Mesodermal cell (in vitro differentiated cells): Measurements from ENCODE around the gene HMGB2.

Experiments used
- H3K27ac ChIP-seq: 2 replicates; pipeline ENCODE4 v1.7.0; 2013; ENCODE audit warnings: mild to moderate bottlenecking, low read depth, low read length, moderate library complexity; ENCODE audit not compliant: severe bottlenecking
- H3K36me3 ChIP-seq: 2 replicates; pipeline ENCODE4 v1.7.1; 2013; ENCODE audit warnings: mild to moderate bottlenecking, low read length, moderate library complexity; ENCODE audit not compliant: control insufficient read depth, insufficient read depth
- H3K4me1 ChIP-seq: one replicate; pipeline ENCODE4 v1.7.1; 2013; ENCODE audit warnings: mild to moderate bottlenecking, low read length; ENCODE audit not compliant: insufficient read depth, control insufficient read depth, poor library complexity, severe bottlenecking
- H3K4me3 ChIP-seq: 2 replicates; pipeline ENCODE4 v1.7.0; 2013; ENCODE audit warnings: low read length, control low read depth, mild to moderate bottlenecking; ENCODE audit not compliant: insufficient read depth, poor library complexity, severe bottlenecking; ENCODE audit errors: extremely low read depth
- H3K9me3 ChIP-seq: 2 replicates; pipeline ENCODE4 v1.7.1; 2013; ENCODE audit warnings: mild to moderate bottlenecking, low read length, moderate library complexity; ENCODE audit not compliant: control insufficient read depth
- WGBS, 2 experiments: methylation state at CpG; one replicate each; pipeline ENCODE4 v1.1.5; 2013; ENCODE audit warnings: missing lambda C conversion rate in 2 of 2; ENCODE audit not compliant: insufficient coverage in 2 of 2; 5-methylcytosine and 5-hydroxymethylcytosine counted together

HMGB2 gene

DNA sequence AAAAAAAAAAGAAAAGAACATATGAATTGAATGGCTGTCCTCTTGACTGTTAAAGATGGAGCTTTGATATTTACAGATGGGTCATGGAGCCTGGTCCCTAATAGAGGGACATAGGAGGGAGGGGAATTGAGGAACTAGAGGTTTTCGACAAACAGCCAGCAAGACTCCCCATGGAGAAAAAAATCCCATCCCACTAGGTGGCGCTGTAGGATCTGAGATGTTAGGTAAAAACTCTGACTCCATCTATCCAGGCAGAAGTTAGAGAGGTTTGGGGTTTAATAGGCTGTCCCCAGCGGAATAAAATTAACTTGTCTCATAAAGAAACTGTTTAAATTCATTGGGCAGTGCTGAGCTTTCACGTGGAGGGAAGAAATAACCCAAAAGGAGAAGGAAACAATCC is 45.9 kb downstream of the HMGB2 start:
- Histone ChIP-seq H3K36me3 (peaks cover 9% of the 10 kb centered on the region), H3K27ac (no peak overlapping the region), H3K4me3 (no peak overlapping the region), H3K4me1 (peaks cover 8% of the 10 kb centered on the region), H3K9me3 (peaks cover 33% of the 10 kb centered on the region)
- 94% methylated on average over 2 of the region's 4 CpGs; no CpG with 5 or more reads in 1 of the 2 experiments for WGBS, 2 experiments

DNA sequence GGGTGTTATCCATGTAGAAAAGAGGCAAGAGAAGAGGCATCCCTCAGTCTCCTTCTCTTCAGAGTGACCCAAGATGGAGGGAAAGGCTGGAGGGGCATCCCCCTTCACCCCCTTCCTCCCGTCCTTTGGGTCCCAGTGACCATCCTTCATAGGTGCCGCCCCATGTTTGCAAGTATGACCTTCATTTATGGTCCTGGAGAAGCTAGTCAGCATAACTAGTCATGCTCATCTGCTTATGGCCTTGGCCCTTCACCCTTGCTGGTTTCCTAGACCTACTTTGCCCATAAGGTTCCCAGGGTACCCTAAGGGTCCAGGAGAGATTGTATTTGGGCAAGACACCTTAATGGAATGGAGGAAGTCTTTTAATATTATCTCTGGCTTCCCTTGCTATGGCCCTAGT is 46.7 kb downstream of the HMGB2 start:
- Histone ChIP-seq H3K4me1 (peaks cover 8% of the 10 kb centered on the region), H3K9me3 (peaks cover 33% of the 10 kb centered on the region), H3K4me3 (no peak overlapping the region), H3K27ac (no peak overlapping the region), H3K36me3 (peaks cover 9% of the 10 kb centered on the region)
- 44 to 64% methylated on average over 1 to 2 of the region's 2 CpGs for WGBS, 2 experiments

DNA sequence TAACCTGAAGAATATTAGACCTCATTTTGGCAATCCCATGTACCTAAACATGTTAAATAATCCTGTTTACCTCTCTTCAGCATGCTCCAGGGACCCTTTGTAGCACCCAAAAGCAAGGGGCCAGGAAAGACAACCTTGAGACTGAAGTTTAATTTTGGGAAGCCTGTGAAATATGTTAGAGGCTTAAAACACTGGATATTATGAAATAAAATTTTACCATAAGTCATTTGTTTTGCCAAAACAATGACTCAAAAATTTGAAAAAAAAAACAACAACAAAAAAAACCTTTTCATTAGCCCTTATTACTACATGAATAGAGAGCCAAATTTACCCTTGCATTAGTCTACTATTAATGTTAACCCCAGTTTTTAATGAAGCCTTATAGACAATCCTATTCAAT is 49.7 kb downstream of the HMGB2 start:
- H3K36me3 ChIP-seq, result peaks cover 9% of the 10 kb centered on the region
- H3K4me3 ChIP-seq, result no peak overlapping the region
- H3K27ac ChIP-seq, result no peak overlapping the region
- H3K9me3 ChIP-seq, result peaks cover 33% of the 10 kb centered on the region
- peaks cover 8% of the 10 kb centered on the region for H3K4me1 ChIP-seq

DNA sequence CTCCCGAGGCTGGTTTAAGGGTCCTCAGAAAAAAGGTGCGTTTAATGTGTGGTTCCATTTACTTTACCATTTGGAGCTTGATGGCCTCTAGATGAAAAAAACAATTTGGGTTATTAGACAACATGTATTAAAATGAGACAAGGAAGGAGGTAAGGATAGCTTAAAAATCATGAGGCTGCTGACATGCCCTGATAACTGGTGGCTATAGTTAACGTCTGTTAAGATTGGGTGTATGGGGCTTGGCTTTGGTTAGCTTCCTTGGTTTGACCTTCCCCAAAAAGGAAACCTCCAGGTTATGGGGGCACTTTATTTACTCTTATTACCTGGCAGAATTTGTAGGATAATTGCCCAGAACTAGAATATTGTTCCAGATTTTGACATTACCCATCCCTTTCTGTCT is 51.5 kb downstream of the HMGB2 start:
- Histone ChIP-seq H3K36me3 (peaks cover 9% of the 10 kb centered on the region), H3K4me3 (no peak overlapping the region), H3K27ac (no peak overlapping the region), H3K4me1 (no peaks in the 10 kb centered on the region), H3K9me3 (peaks cover 33% of the 10 kb centered on the region)
- 90 to 94% methylated on average over 2 to 3 of the region's 3 CpGs for WGBS, 2 experiments

DNA sequence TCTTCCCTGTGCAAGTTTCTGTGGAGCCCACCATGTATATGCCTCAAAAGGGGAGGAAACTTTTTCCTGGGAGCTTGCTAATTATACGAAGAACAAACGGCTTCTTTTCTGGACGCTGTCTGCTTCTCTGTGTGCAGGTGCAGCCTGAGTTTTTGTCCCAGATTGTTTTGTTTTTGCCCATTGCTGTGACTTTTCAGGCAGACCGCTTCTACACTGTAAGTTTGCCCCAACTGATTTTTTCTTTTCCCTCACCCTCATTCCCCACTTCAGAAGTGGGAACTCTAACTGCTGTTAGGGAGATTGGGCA is 51.9 kb downstream of the HMGB2 start:
- H3K9me3 ChIP-seq, result peaks cover 30% of the 10 kb centered on the region
- WGBS, 2 experiments, result 92 to 100% methylated on average over 3 to 4 of the region's 4 CpGs
- no peak overlapping the region for H3K27ac ChIP-seq
- no peak overlapping the region for H3K4me3 ChIP-seq
- H3K36me3 ChIP-seq, result peaks cover 9% of the 10 kb centered on the region
- H3K4me1 ChIP-seq, result no peaks in the 10 kb centered on the region

DNA sequence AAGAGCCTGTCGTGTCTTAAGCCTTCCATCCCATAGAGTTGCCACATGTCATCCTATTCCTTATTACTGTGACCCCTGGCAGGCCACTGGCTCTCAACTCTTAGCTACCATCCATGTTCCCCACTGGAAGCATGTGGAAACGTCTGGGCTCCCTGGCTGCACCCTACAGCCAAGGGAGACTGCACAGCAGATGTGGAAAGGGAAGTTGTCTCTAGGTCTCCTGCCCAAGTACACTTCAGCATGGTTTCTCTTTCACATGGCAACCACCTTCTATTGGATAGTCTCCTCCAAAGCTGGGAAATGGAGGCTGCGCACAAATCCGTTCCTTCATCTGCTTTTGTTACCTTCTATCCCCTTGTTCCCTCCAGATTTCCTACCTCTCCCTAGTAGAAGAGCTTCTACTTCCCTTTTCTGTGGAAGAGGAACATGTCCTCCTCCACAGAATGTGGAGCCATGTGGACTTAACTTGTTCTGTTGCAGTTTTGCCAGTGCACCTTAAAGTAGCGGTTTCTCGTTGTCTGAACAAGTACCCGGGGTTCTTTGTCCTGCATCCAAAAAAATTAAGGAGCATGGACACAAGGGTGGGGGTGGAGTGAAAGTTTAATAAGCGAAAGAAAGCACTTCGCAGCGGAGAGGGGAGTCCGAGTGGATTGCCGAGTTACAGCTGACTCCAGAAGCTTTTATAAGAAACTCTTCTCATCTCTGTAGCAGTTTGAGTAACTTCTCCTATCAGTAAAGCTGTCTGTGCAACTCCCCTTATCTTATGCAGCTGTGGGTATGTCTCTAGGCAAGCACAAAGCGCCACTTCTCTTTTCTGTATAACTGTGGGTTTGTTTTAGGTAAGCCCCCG is 52.5 kb downstream of the HMGB2 start:
- peaks cover 25% of the 10 kb centered on the region for H3K9me3 ChIP-seq
- no peaks in the 10 kb centered on the region for H3K4me1 ChIP-seq
- WGBS, 2 experiments, result 92 to 99% methylated on average over 8 to 9 of the region's 14 CpGs
- no peak overlapping the region for H3K27ac ChIP-seq
- no peak overlapping the region for H3K4me3 ChIP-seq
- H3K36me3 ChIP-seq, result peaks cover 9% of the 10 kb centered on the region
